Globus pallidus (tissue), 1 donor: ENCODE data around the gene DCST1.
A peak's percentile ranks its signal among the peaks of the same experiment; 100 is the strongest.

ENCODE experiments used
- DNase-seq: peaks from one replicate; pipeline ENCODE4 v3.0.0-alpha.2; 2015; ENCODE audit warnings: low spot score

Gene DCST1

GRCh38 chr1:155053531-155054105 is 20.0 kb downstream of the DCST1 start:
- DNase-seq = no peak

GRCh38 chr1:155057104-155057503 is 23.5 kb downstream of the DCST1 start:
- DNase-seq = no peak

GRCh38 chr1:155057788-155058211 is 24.2 kb downstream of the DCST1 start:
- DNase-seq = no peak

GRCh38 chr1:155060736-155061135 is 27.1 kb downstream of the DCST1 start:
- DNase-seq = no peak

- peak; percentile 64 for DNase-seq
These were observed 27.9 kb downstream of the DCST1 start for GRCh38 chr1:155061381-155062150.

GRCh38 chr1:155062151-155062686 is 28.6 kb downstream of the DCST1 start:
- DNase-seq = no peak

- DNase-seq = no peak
These were observed 29.2 kb downstream of the DCST1 start for GRCh38 chr1:155062702-155063411.

GRCh38 chr1:155063550-155064110 is 30.0 kb downstream of the DCST1 start, which contains the start of gene EFNA4:
TSS of gene EFNA4 (plus strand) at chr1:155063740. CDS start at chr1:155063824, 84 bp downstream.
- DNase-seq = peak; percentile 54

GRCh38 chr1:155064111-155064831 is 30.6 kb downstream of the DCST1 start:
- no peak for DNase-seq

- no peak for DNase-seq
These were observed 31.3 kb downstream of the DCST1 start for GRCh38 chr1:155064832-155065429.

GRCh38 chr1:155066777-155067176 is 33.2 kb downstream of the DCST1 start:
- no peak for DNase-seq

GRCh38 chr1:155068599-155068998 is 35.0 kb downstream of the DCST1 start:
- DNase-seq = no peak

- DNase-seq = no peak
These were observed 36.0 kb downstream of the DCST1 start for GRCh38 chr1:155069551-155070157.

GRCh38 chr1:155070158-155070621 is 36.6 kb downstream of the DCST1 start:
- no peak for DNase-seq

GRCh38 chr1:155070721-155071569 is 37.3 kb downstream of the DCST1 start:
- DNase-seq = peak; percentile 43

- no peak for DNase-seq
These were observed 38.1 kb downstream of the DCST1 start for GRCh38 chr1:155071701-155072100.

- DNase-seq = no peak
These were observed 39.1 kb downstream of the DCST1 start for GRCh38 chr1:155072531-155073289.

GRCh38 chr1:155073377-155074242 is 40.0 kb downstream of the DCST1 start:
- DNase-seq = no peak
